ENCODE measurements around the gene POU3F3.

POU3F3 gene

GRCh38 chr2:104853534-104854497 is at the start of gene POU3F3:
Gene POU3F3, plus strand, starts transcription at chr2:104854115. Its CDS starts 1,396 bp downstream, at chr2:104855511.
- DNase-seq (ENCODE audit: low read depth), result peak; percentile 87

DNA sequence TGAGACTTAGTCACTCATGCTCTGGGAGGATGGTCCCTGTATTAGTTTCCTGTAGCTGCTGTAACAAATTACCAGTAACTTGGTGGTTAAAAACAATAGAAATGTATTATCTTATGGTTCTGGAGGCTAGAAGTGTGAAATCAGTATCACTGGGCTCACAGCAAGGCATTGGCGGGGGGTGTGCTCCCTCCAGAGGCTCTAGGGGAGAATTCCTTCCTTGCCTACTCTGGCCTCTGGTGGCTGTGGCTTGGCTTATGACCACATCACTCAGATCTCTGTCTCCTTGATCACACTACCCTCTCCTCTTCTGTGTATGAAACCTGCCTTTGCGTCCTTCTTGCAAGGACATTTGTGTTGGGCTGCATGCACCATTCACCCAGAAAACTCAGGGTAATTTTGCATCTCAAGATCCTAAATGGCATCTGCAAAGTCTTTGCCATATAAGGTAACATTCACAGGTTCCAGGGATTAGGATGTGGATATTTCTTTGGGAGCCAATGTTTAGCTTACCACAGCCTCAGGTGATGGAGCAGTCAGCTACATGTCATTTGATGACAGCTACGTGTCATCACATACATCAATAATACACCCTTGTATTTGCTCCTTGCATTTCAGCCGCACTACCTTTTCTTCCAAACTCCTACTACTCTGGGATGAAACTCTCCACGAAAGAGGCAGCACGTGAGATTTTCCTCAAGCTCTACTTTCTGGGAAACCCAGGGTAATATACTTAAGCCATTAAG is 49.6 kb upstream of the POU3F3 start:
- no peak for DNase-seq (ENCODE audit: low read depth)

GRCh38 chr2:104812286-104812685 is 41.6 kb upstream of the POU3F3 start:
- DNase-seq (ENCODE audit: low read depth), result no peak

- no peak for DNase-seq (ENCODE audit: low read depth)
These were observed 37.8 kb upstream of the POU3F3 start for GRCh38 chr2:104816143-104816542.

GRCh38 chr2:104818264-104818663 is 35.7 kb upstream of the POU3F3 start:
- DNase-seq (ENCODE audit: low read depth), result no peak

- no peak for DNase-seq (ENCODE audit: low read depth)
These were observed 33.8 kb upstream of the POU3F3 start for GRCh38 chr2:104820126-104820525.

DNA sequence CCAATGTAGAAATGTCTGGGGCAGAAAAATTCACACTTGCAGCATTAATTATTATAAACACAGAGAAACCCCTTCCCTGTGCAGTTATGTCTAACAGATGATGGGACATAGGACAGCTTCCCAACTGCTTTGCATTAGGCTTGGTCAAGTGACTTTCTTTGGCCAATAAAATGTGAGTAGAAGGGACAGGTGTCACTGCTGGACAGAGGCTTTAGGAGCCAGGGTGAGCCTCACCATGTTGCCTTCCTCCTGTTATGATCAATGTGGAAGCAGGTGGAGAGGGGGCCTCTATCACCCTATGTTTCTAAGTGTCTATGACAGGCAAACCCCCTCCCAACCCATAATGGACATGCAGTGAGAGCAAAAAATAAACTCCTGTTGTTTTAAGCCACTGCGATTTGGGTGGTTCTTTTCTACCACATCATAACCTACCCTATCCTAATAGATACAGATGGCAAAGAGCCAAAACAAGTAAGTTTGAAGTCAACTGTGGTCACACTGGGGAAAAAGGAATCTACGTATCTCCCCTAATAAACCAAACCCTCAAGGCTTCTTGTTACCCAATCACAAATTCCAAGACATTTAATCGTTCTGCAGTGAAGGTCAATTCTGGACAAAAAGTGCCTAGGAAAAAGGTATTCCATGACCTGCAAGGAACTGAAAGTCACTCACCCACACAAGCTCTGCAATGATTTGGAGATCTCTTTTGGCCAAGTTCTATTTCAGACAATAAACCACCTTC is 28.6 kb upstream of the POU3F3 start:
- DNase-seq (ENCODE audit: low read depth), result no peak

GRCh38 chr2:104826016-104826415 is 27.9 kb upstream of the POU3F3 start:
- no peak for DNase-seq (ENCODE audit: low read depth)

- DNase-seq (ENCODE audit: low read depth), result no peak
These were observed 22.2 kb upstream of the POU3F3 start for GRCh38 chr2:104831742-104832141.

DNA sequence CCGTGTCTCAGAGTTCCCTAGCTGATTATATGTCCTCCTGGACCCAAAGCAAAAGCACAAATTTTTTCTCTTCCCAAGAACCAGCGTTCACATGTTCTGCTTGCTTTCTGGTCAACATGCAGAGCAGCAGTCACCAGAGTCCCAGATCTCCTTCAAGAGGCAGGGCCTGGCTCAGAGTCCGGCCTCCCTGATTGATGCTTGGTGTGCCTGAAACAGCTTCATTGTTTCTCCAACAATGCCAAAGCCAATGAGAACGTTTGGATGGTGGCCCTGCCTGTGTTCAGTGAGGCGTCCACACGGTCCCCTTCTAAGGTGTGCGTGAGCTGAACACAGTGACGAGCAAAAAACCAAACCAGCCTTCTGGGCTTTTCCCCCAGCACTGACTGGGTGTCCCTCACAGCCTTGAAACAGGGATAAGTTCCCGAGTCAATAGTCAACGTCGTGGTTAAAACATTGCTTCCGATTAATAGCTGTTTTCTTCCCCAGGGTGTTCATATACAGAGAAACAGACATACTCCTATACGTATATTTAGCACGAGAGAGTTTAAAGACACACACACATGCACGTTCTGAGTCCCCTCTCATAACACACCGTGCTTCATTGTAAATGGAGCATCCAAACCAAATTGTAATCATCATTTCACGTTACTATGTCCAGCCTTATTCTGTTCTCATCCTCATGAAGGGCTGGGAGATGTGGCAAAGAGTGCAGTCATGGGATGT is 19.3 kb upstream of the POU3F3 start:
- no peak for DNase-seq (ENCODE audit: low read depth)

DNA sequence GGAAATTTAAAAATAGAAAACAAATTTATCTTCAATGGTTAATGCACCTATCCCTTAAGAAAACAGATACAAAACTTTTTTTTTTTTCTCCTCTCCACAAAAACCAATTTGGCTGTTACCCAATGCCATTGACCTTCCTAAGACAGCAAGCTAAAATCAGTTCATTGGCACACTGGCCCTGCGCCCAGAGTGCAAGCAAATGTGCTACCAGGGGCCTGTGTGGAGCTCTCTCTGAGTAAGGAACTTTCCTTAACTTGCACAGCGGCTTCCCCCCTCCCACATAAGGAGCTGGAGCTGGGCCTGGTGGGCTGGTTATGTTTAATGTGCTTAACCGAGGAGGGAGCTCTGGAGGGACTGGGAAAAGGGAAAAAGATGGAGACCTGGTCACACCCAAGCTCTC is 17.6 kb upstream of the POU3F3 start:
- no peak for DNase-seq (ENCODE audit: low read depth)

GRCh38 chr2:104836841-104837240 is 17.1 kb upstream of the POU3F3 start:
- no peak for DNase-seq (ENCODE audit: low read depth)

GRCh38 chr2:104840156-104840555 is 13.8 kb upstream of the POU3F3 start:
- DNase-seq (ENCODE audit: low read depth), result no peak

- DNase-seq (ENCODE audit: low read depth), result no peak
These were observed 12.9 kb upstream of the POU3F3 start for GRCh38 chr2:104840893-104841585.

- DNase-seq (ENCODE audit: low read depth), result no peak
These were observed 12.2 kb upstream of the POU3F3 start for GRCh38 chr2:104841744-104842143.

DNA sequence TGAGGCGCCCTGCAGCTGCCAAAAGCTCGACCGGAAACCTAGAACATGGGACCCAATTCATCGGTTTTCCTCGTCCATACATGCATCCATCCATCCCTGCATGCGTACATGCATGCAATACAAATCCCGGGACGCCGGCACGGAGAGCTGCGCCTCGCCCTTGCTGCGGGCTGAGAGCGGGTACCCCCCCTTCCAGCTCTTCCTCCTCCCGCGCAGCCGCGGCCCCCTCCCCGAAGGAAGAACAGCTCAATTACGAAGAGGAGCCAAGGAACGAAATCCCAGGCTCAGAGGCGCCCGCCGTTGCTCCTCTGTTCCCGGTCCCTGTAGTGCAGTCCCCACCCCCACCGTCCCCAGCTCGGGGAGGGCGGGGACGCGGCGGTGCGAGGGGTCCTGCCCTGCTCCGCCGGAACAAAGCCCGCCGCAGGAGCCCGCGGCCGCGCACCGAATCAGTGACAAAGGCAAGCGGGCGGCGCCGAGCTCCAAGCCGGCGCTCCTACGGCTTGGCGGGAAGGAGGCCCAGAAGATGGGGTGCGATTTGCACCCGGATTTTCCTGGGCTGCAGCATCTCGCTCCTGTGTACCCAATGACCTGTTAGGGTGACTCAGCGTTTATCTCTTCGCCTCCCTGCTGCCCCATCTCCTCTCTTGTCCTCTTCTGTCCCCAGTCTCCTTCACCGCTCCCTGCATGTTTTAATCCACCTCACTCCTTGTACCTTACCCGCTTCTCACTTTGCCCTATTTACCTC is 8.9 kb upstream of the POU3F3 start:
- no peak for DNase-seq (ENCODE audit: low read depth)

- DNase-seq (ENCODE audit: low read depth), result no peak
These were observed 8.4 kb upstream of the POU3F3 start for GRCh38 chr2:104845552-104845931.

GRCh38 chr2:104845946-104846785 is 7.7 kb upstream of the POU3F3 start:
- no peak for DNase-seq (ENCODE audit: low read depth)

- no peak for DNase-seq (ENCODE audit: low read depth)
These were observed 6.9 kb upstream of the POU3F3 start for GRCh38 chr2:104846786-104847585.
